Prostate gland (tissue), 2 donors: ENCODE results near the gene L3MBTL1.

ENCODE experiments used
- CTCF ChIP-seq, 4 experiments: fragments of 200-600 bp in 2 of 4; fragments of 450-650 bp in 2 of 4; sonication (generic) in 2 of 4; IDR thresholded peaks; 1 replicate in 3 of 4; 2 replicates in 1 of 4; pipeline ENCODE4 v1.5.1; 2016 to 2019; ENCODE audit warnings: antibody characterized with exemption in 4 of 4, mild to moderate bottlenecking in 2 of 4, moderate library complexity in 2 of 4
- POLR2AphosphoS5 ChIP-seq: sonication (generic); formaldehyde crosslinking; IDR thresholded peaks from one replicate; pipeline ENCODE4 v1.6.1; 2017; ENCODE audit warnings: antibody characterized with exemption

- TF ChIP-seq CTCF (IDR thresholded peaks at IDR 0.05) (no peak), POLR2AphosphoS5 (no peak)
Measured at GRCh38 chr20:43477619-43478018, 29.9 kb upstream of the L3MBTL1 start.
